ENCODE measurements around the gene ABCA4. TPM values are rescaled to one million over a fixed set of nuclear protein-coding genes. Genes with fewer than 3 reads are reported as not detected.

Gene ABCA4
- total and polyA plus RNA-seq, 2 of the 8 experiments (the other 6 are each of a cell fraction or from before 2014, with no cell fraction given), result 0.06 TPM; not detected in 1

GRCh38 chr1:94043738-94044289 lies 77.1 kb downstream of the ABCA4 start:
- H4K91ac ChIP-seq (replicated peaks; ENCODE audit: insufficient read length, low read length), result no peak overlapping the region
- DNase-seq (ENCODE audit: low read depth in 1 of 2, low spot score in 2 of 2) (no peak), FAIRE-seq (no peak)
- H3K9ac ChIP-seq (replicated peaks in 1 of 4; ENCODE audit: extremely low read depth in 1 of 4, low read depth in 3 of 4, low read length in 3 of 4), result no peak overlapping the region
- H3K4me1 ChIP-seq (replicated peaks in 1 of 4; ENCODE audit: control insufficient read depth in 3 of 4, insufficient read depth in 4 of 4, low read length in 3 of 4), result peaks cover 0 to 7% (median 5%) of the 10 kb centered on the region in 4 experiments; a peak in 5 of 7 replicates
- H3K79me2 ChIP-seq (ENCODE audit: control insufficient read depth in 1 of 2, insufficient read depth in 2 of 2, low read length in 2 of 2), result no peaks in the 10 kb centered on the region
- no peaks in the 10 kb centered on the region for H3K36me3 ChIP-seq (ENCODE audit: control insufficient read depth in 2 of 4, insufficient read depth in 4 of 4, low read length in 3 of 4)
- no peak overlapping the region for H3K4ac ChIP-seq (replicated peaks; ENCODE audit: insufficient read length, low read depth, low read length)
- no peak overlapping the region for H2AFZ ChIP-seq (ENCODE audit: low read length)
- no peak overlapping the region for H2BK12ac ChIP-seq (ENCODE audit: low read depth, low read length)
- H2BK15ac ChIP-seq (ENCODE audit: low read length), result no peak overlapping the region
- H3K4me2 ChIP-seq (ENCODE audit: insufficient read depth in 1 of 2, low read depth in 2 of 2, low read length in 2 of 2), result no peak overlapping the region
- H3K27me3 ChIP-seq (replicated peaks in 1 of 4; ENCODE audit: control insufficient read depth in 3 of 4, extremely low read depth in 1 of 4, insufficient read depth in 3 of 4, low read length in 3 of 4), result no peaks in the 10 kb centered on the region
- no peak overlapping the region for H4K5ac ChIP-seq (ENCODE audit: insufficient read length, low read depth, low read length)
- no peaks in the 10 kb centered on the region for H4K20me1 ChIP-seq (replicated peaks in 1 of 2; ENCODE audit: control insufficient read depth in 1 of 2, insufficient read depth in 2 of 2, low read length in 2 of 2)
- H3K27ac ChIP-seq (ENCODE audit: low read depth, low read length), result no peak overlapping the region
- H3K79me1 ChIP-seq (ENCODE audit: low read depth, low read length), result no peaks in the 10 kb centered on the region
- no peak overlapping the region for H2BK5ac ChIP-seq (ENCODE audit: low read depth, low read length)
- POLR2A ChIA-PET (ENCODE audit: partially characterized antibody), result no interaction called here
- no peak overlapping the region for H2AK5ac ChIP-seq (ENCODE audit: low read depth, low read length)
- H2BK120ac ChIP-seq (replicated peaks; ENCODE audit: low read depth, low read length), result no peak overlapping the region
- no peak overlapping the region for H3K14ac ChIP-seq (ENCODE audit: insufficient read length)
- H3K18ac ChIP-seq (ENCODE audit: extremely low read depth, low read length), result no peak overlapping the region
- 54% methylated on average over 3 of the region's 4 CpGs; no CpG with 5 or more reads in 1 of the 2 experiments for WGBS, 2 experiments (ENCODE audit: extremely low coverage in 1 of 2, insufficient coverage in 1 of 2, insufficient read length in 1 of 2, insufficient replicate concordance in 2 of 2, low coverage in 1 of 2, low lambda C conversion rate in 2 of 2, missing lambda C conversion rate in 1 of 2)
- H3K9me3 ChIP-seq (ENCODE audit: insufficient read depth in 2 of 2, low read depth in 1 of 2, low read length in 1 of 2), result no peaks in the 10 kb centered on the region
- H3K56ac ChIP-seq (replicated peaks; ENCODE audit: insufficient read length, low read depth, low read length), result no peak overlapping the region
- no peak overlapping the region for H4K8ac ChIP-seq (ENCODE audit: extremely low read depth, insufficient read depth, low read length)
- CTCF ChIA-PET (ENCODE audit: partially characterized antibody), result interaction anchor here (0.6 to 38.0 kb wide), 5 partner anchors 15 to 335 kb away, joined by 3 to 807 read pairs (median 409); no protein-coding TSS in a partner anchor
- no peak overlapping the region for H3K23ac ChIP-seq (ENCODE audit: insufficient read length)
- H3K23me2 ChIP-seq (ENCODE audit: low read depth, low read length), result no peaks in the 10 kb centered on the region
- H2BK20ac ChIP-seq (ENCODE audit: low read length), result no peak overlapping the region
- no peak overlapping the region for H3K4me3 ChIP-seq (ENCODE audit: extremely low read depth in 1 of 4, insufficient read depth in 2 of 4, low read depth in 3 of 4, low read length in 4 of 4)
- TF ChIP-seq NRF1 (IDR thresholded peaks at IDR 0.05; ENCODE audit: low read depth, low read length), result no peak
- TF ChIP-seq CHD2 (IDR thresholded peaks at IDR 0.05; ENCODE audit: low read length), result no peak
- no peak for TF ChIP-seq MAX (IDR thresholded peaks at IDR 0.05)
- TF ChIP-seq HDAC6 (IDR thresholded peaks at IDR 0.05; ENCODE audit: low read depth, low read length), result no peak
- TF ChIP-seq RXRA (IDR thresholded peaks at IDR 0.05; ENCODE audit: insufficient read depth, low read depth, low read length), result no peak
- no peak for TF ChIP-seq KDM5A (IDR thresholded peaks at IDR 0.05; ENCODE audit: low read length)
- no peak for TF ChIP-seq SP2 (IDR thresholded peaks at IDR 0.05; ENCODE audit: low read length)
- TF ChIP-seq RAD21 (IDR thresholded peaks at IDR 0.05 in 1 of 2, conservative IDR thresholded peaks at IDR 0.05 in 1 of 2; ENCODE audit: low read depth in 2 of 2, low read length in 2 of 2), result no peak
- TF ChIP-seq ASH2L (IDR thresholded peaks at IDR 0.05; ENCODE audit: low read length), result no peak
- TF ChIP-seq SP4 (IDR thresholded peaks at IDR 0.05; ENCODE audit: low read length), result no peak
- no peak for TF ChIP-seq RNF2 (IDR thresholded peaks at IDR 0.05; ENCODE audit: borderline replicate concordance, low read depth, low read length, missing control alignments, poor library complexity, severe bottlenecking)
- TF ChIP-seq BCL11A (IDR thresholded peaks at IDR 0.05; ENCODE audit: low read depth in 2 of 2, low read length in 2 of 2), result no peak
- no peak for TF ChIP-seq POLR2A (IDR thresholded peaks at IDR 0.05; ENCODE audit: control extremely low read depth in 1 of 2, low read depth in 2 of 2, low read length in 2 of 2)
- TF ChIP-seq PHF8 (conservative IDR thresholded peaks at IDR 0.05; ENCODE audit: low read depth, low read length), result no peak
